Neural crest cell (in vitro differentiated cells): ENCODE results near the gene SAMSN1. TPM values are rescaled to one million over a fixed set of nuclear protein-coding genes. Genes with fewer than 3 reads are reported as not detected.

Experiments
- DNase-seq: peaks from one replicate; pipeline ENCODE4 v3.0.0; 2021; ENCODE audit warnings: low read depth, mixed read lengths, low spot score
- H3K27ac Mint-ChIP-seq: one replicate; pipeline ENCODE4 v1.8.0; 2021; ENCODE audit warnings: mild to moderate bottlenecking, mixed read lengths; ENCODE audit not compliant: unreplicated experiment
- H3K27me3 Mint-ChIP-seq: 2 replicates; pipeline ENCODE4 v1.8.0; 2021; ENCODE audit warnings: low read depth, mild to moderate bottlenecking, mixed read lengths
- H3K36me3 Mint-ChIP-seq: 2 replicates; pipeline ENCODE4 v1.8.0; 2021; ENCODE audit warnings: low read depth, mild to moderate bottlenecking, mixed read lengths
- H3K4me1 Mint-ChIP-seq: 2 replicates; pipeline ENCODE4 v1.8.0; 2021; ENCODE audit warnings: mixed read lengths
- H3K4me3 Mint-ChIP-seq: one replicate; pipeline ENCODE4 v1.8.0; 2021; ENCODE audit warnings: mild to moderate bottlenecking, mixed read lengths
- H3K9me3 Mint-ChIP-seq: 2 replicates; pipeline ENCODE4 v1.8.0; 2021; ENCODE audit warnings: mixed read lengths
- total RNA-seq: library from RNA; stranded (reverse); gene quantifications from 2 replicates; pipeline ENCODE4 v1.2.1, GENCODE V29; 2021
- TF ChIP-seq, protein P1 (sequence below): fragments of 200-600 bp; sonication (generic); conservative IDR thresholded peaks from 2 replicates; pipeline ENCODE4 v1.5.0; 2021; ENCODE audit warnings: antibody characterized with exemption, mild to moderate bottlenecking

Gene SAMSN1
- total RNA-seq, 1 donor from 2014 or later = not detected

GRCh38 chr21:14474995-14475394 is 71.1 kb downstream of the SAMSN1 start:
- TF ChIP-seq, protein P1, sequence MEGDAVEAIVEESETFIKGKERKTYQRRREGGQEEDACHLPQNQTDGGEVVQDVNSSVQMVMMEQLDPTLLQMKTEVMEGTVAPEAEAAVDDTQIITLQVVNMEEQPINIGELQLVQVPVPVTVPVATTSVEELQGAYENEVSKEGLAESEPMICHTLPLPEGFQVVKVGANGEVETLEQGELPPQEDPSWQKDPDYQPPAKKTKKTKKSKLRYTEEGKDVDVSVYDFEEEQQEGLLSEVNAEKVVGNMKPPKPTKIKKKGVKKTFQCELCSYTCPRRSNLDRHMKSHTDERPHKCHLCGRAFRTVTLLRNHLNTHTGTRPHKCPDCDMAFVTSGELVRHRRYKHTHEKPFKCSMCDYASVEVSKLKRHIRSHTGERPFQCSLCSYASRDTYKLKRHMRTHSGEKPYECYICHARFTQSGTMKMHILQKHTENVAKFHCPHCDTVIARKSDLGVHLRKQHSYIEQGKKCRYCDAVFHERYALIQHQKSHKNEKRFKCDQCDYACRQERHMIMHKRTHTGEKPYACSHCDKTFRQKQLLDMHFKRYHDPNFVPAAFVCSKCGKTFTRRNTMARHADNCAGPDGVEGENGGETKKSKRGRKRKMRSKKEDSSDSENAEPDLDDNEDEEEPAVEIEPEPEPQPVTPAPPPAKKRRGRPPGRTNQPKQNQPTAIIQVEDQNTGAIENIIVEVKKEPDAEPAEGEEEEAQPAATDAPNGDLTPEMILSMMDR = no peak
- H3K4me3 Mint-ChIP-seq = no peak overlapping the region
- H3K36me3 Mint-ChIP-seq = no peaks in the 10 kb centered on the region
- no peak overlapping the region for H3K27ac Mint-ChIP-seq
- DNase-seq = no peak
- H3K27me3 Mint-ChIP-seq = no peaks in the 10 kb centered on the region
- H3K9me3 Mint-ChIP-seq = no peaks in the 10 kb centered on the region
- H3K4me1 Mint-ChIP-seq = no peaks in the 10 kb centered on the region

GRCh38 chr21:14469641-14470040 is 76.5 kb downstream of the SAMSN1 start:
- no peaks in the 10 kb centered on the region for H3K36me3 Mint-ChIP-seq
- H3K9me3 Mint-ChIP-seq = no peaks in the 10 kb centered on the region
- TF ChIP-seq, protein P1 = no peak
- H3K4me1 Mint-ChIP-seq = no peaks in the 10 kb centered on the region
- no peaks in the 10 kb centered on the region for H3K27me3 Mint-ChIP-seq
- no peak for DNase-seq
- no peak overlapping the region for H3K4me3 Mint-ChIP-seq
- H3K27ac Mint-ChIP-seq = no peak overlapping the region

- Mint-ChIP-seq H3K27ac (no peak overlapping the region), H3K36me3 (no peaks in the 10 kb centered on the region), H3K9me3 (no peaks in the 10 kb centered on the region)
These were observed 79.4 kb downstream of the SAMSN1 start for GRCh38 chr21:14466715-14467114.

DNA sequence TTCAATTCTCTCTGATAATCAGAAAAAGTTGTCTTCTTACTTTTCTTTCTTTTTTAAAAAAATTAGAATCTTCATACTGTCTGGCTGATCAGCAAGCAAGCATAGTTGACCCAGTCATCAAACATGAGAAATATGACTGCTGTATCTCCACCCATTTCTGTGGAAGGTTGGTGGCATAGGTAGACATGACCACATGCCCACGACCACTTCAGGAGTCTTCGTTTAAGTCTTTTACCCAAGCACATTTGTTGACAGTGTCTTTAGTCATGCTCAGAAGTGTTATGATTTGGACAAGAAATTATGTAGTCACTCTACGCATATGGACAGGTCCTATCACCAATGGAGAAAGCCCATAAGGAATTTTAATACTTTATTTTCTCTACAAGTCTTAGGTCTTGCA is 88.4 kb downstream of the SAMSN1 start:
- DNase-seq = no peak
- H3K4me1 Mint-ChIP-seq = no peaks in the 10 kb centered on the region
- peaks cover 5% of the 10 kb centered on the region for H3K9me3 Mint-ChIP-seq
- no peaks in the 10 kb centered on the region for H3K36me3 Mint-ChIP-seq
- TF ChIP-seq, protein P1 = no peak
- no peaks in the 10 kb centered on the region for H3K27me3 Mint-ChIP-seq
- H3K4me3 Mint-ChIP-seq = no peak overlapping the region
- H3K27ac Mint-ChIP-seq = no peak overlapping the region

More at GRCh38 chr21:14466715-14467114, 79.4 kb downstream of the SAMSN1 start:
- DNase-seq = no peak
- no peaks in the 10 kb centered on the region for H3K27me3 Mint-ChIP-seq
- no peak overlapping the region for H3K4me3 Mint-ChIP-seq
- TF ChIP-seq, protein P1 = no peak
- H3K4me1 Mint-ChIP-seq = no peaks in the 10 kb centered on the region

GRCh38 chr21:14456911-14457310 is 89.2 kb downstream of the SAMSN1 start:
- peaks cover 5% of the 10 kb centered on the region for H3K9me3 Mint-ChIP-seq
- TF ChIP-seq, protein P1 = no peak
- H3K36me3 Mint-ChIP-seq = no peaks in the 10 kb centered on the region
- no peaks in the 10 kb centered on the region for H3K27me3 Mint-ChIP-seq
- H3K4me3 Mint-ChIP-seq = no peak overlapping the region
- H3K4me1 Mint-ChIP-seq = no peaks in the 10 kb centered on the region
- no peak overlapping the region for H3K27ac Mint-ChIP-seq
- DNase-seq = no peak
